DMS153 (cell line): ENCODE data around the gene REC8.

Experiments
- DNase-seq: peaks from one replicate; lab custom pipeline; 2025; lab: John Stamatoyannopoulos, UW

REC8 gene

GRCh38 chr14:24159777-24160498 is 11.9 kb upstream of the REC8 start:
- DNase-seq = no peak

GRCh38 chr14:24160499-24160849 is 11.4 kb upstream of the REC8 start:
- DNase-seq = no peak

- peak; percentile 93 for DNase-seq
These were observed 10.8 kb upstream of the REC8 start, which contains the start of gene IRF9 for GRCh38 chr14:24160850-24161804. Gene IRF9 (plus strand): TSS chr14:24161265. CDS start chr14:24162145, 880 bp downstream.

GRCh38 chr14:24162093-24162492 is 9.8 kb upstream of the REC8 start:
- no peak for DNase-seq

- DNase-seq = no peak
These were observed 7.3 kb upstream of the REC8 start for GRCh38 chr14:24164518-24164991.

- DNase-seq = no peak
These were observed 6.1 kb upstream of the REC8 start for GRCh38 chr14:24165785-24166184.

GRCh38 chr14:24167469-24168114 is 4.3 kb upstream of the REC8 start:
- no peak for DNase-seq

GRCh38 chr14:24172261-24172860 is 481 bp downstream of the REC8 start:
- no peak for DNase-seq

- no peak for DNase-seq
These were observed 996 bp downstream of the REC8 start for GRCh38 chr14:24172871-24173281.

GRCh38 chr14:24176599-24176998 is 4.7 kb downstream of the REC8 start:
- DNase-seq = no peak

GRCh38 chr14:24177041-24177825 is 5.4 kb downstream of the REC8 start:
- no peak for DNase-seq

GRCh38 chr14:24177891-24178290 is 6.0 kb downstream of the REC8 start:
- DNase-seq = no peak

GRCh38 chr14:24178399-24179178 is 6.7 kb downstream of the REC8 start:
- DNase-seq = no peak

GRCh38 chr14:24179294-24179960 is 7.5 kb downstream of the REC8 start:
- DNase-seq = no peak

- DNase-seq = peak; percentile 12
These were observed 8.3 kb downstream of the REC8 start for GRCh38 chr14:24179961-24180796.

GRCh38 chr14:24181371-24182077 is 9.6 kb downstream of the REC8 start:
- DNase-seq = no peak

- no peak for DNase-seq
These were observed 10.4 kb downstream of the REC8 start for GRCh38 chr14:24182110-24182882.
